ACC112 (cell line): ENCODE results near the gene MAGI2.

Source experiments
- H2AFZ ChIP-seq: fragments of 200-600 bp; sonication (generic); one replicate; pipeline ENCODE4 v1.6.0; 2017; ENCODE audit warnings: antibody characterized with exemption, low read length; ENCODE audit not compliant: unreplicated experiment
- H3K27ac ChIP-seq: fragments of 200-600 bp; sonication (generic); 2 replicates; pipeline ENCODE4 v1.5.1; 2014; ENCODE audit warnings: low read depth, mild to moderate bottlenecking, antibody characterized with exemption, low read length, moderate library complexity
- H3K27me3 ChIP-seq: fragments of 200-600 bp; sonication (generic); 2 replicates; pipeline ENCODE4 v1.6.1; 2014; ENCODE audit warnings: mild to moderate bottlenecking, antibody characterized with exemption, low read length, moderate library complexity, mixed read lengths; ENCODE audit not compliant: insufficient read depth
- H3K36me3 ChIP-seq: fragments of 200-600 bp; sonication (generic); 2 replicates; pipeline ENCODE4 v1.6.1; 2016; ENCODE audit warnings: mild to moderate bottlenecking, antibody characterized with exemption, low read length, moderate library complexity, mixed read lengths; ENCODE audit not compliant: insufficient read depth
- H3K4me1 ChIP-seq: fragments of 200-600 bp; sonication (generic); one replicate; pipeline ENCODE4 v1.6.1; 2016; ENCODE audit warnings: low read length, mixed read lengths; ENCODE audit not compliant: insufficient read depth, unreplicated experiment, control insufficient read depth
- H3K4me3 ChIP-seq: fragments of 200-600 bp; sonication (generic); 2 replicates; pipeline ENCODE4 v1.5.1; 2014; ENCODE audit warnings: mild to moderate bottlenecking, low read depth, low read length
- H3K79me2 ChIP-seq: fragments of 200-600 bp; sonication (generic); one replicate; pipeline ENCODE4 v1.6.0; 2016; ENCODE audit warnings: low read length; ENCODE audit not compliant: control insufficient read depth, unreplicated experiment, insufficient read depth

Gene MAGI2

GRCh38 chr7:79471283-79471682 is 17.8 kb upstream of the MAGI2 start:
- Histone ChIP-seq H3K79me2 (no peaks in the 10 kb centered on the region), H3K36me3 (0 out of 2 replicates have a peak, but pooled peaks cover 5% of the 10 kb centered on the region), H3K27me3 (no peaks in the 10 kb centered on the region), H3K4me1 (no peaks in the 10 kb centered on the region), H3K4me3 (no peak overlapping the region), H2AFZ (no peak overlapping the region), H3K27ac (no peak overlapping the region)

- peaks cover 13% of the 10 kb centered on the region for H3K79me2 ChIP-seq
- H2AFZ ChIP-seq = no peak overlapping the region
- H3K27me3 ChIP-seq = no peaks in the 10 kb centered on the region
- no peak overlapping the region for H3K4me3 ChIP-seq
- peaks cover 18% of the 10 kb centered on the region for H3K4me1 ChIP-seq
- H3K27ac ChIP-seq = no peak overlapping the region
- H3K36me3 ChIP-seq = no peaks in the 10 kb centered on the region; the same call in 1 of the 2 replicates
Observed at GRCh38 chr7:79465551-79465950, 12.1 kb upstream of the MAGI2 start.

- Histone ChIP-seq H3K27me3 (no peaks in the 10 kb centered on the region), H3K79me2 (peaks cover 13% of the 10 kb centered on the region), H3K4me1 (peaks cover 31% of the 10 kb centered on the region), H3K4me3 (no peak overlapping the region), H3K36me3 (no peaks in the 10 kb centered on the region; the same call in 1 of the 2 replicates), H3K27ac (no peak overlapping the region), H2AFZ (no peak overlapping the region)
Observed at GRCh38 chr7:79464051-79464450, 10.6 kb upstream of the MAGI2 start.

- Histone ChIP-seq H2AFZ (no peak overlapping the region), H3K27me3 (no peaks in the 10 kb centered on the region), H3K79me2 (peaks cover 19% of the 10 kb centered on the region), H3K4me1 (peaks cover 34% of the 10 kb centered on the region), H3K27ac (no peak overlapping the region), H3K36me3 (peaks cover 8% of the 10 kb centered on the region), H3K4me3 (no peak overlapping the region)
Observed at GRCh38 chr7:79462390-79462789, 8.9 kb upstream of the MAGI2 start.

GRCh38 chr7:79461660-79462059 is 8.2 kb upstream of the MAGI2 start:
- H3K27ac ChIP-seq = 0 out of 2 replicates have a peak overlapping the region, but pooled peaks have one; percentile 16
- no peak overlapping the region for H3K4me3 ChIP-seq
- H2AFZ ChIP-seq = no peak overlapping the region
- H3K36me3 ChIP-seq = peaks cover 8% of the 10 kb centered on the region
- peaks cover 27% of the 10 kb centered on the region for H3K79me2 ChIP-seq
- peaks cover 34% of the 10 kb centered on the region for H3K4me1 ChIP-seq
- no peaks in the 10 kb centered on the region for H3K27me3 ChIP-seq

- H3K27ac ChIP-seq = peak overlapping the region; percentile 40
- H3K4me3 ChIP-seq = no peak overlapping the region
- H3K36me3 ChIP-seq = peaks cover 8% of the 10 kb centered on the region
- H2AFZ ChIP-seq = no peak overlapping the region
- H3K4me1 ChIP-seq = peaks cover 50% of the 10 kb centered on the region
- no peaks in the 10 kb centered on the region for H3K27me3 ChIP-seq
- H3K79me2 ChIP-seq = peaks cover 45% of the 10 kb centered on the region
Observed at GRCh38 chr7:79459381-79459780, 5.9 kb upstream of the MAGI2 start.

GRCh38 chr7:79458796-79459195 is 5.3 kb upstream of the MAGI2 start:
- no peak overlapping the region for H2AFZ ChIP-seq
- no peak overlapping the region for H3K4me3 ChIP-seq
- H3K36me3 ChIP-seq = peaks cover 8% of the 10 kb centered on the region
- H3K4me1 ChIP-seq = peaks cover 50% of the 10 kb centered on the region
- peaks cover 42% of the 10 kb centered on the region for H3K79me2 ChIP-seq
- H3K27me3 ChIP-seq = no peaks in the 10 kb centered on the region
- peak overlapping the region; percentile 40 for H3K27ac ChIP-seq

- peak overlapping the region; percentile 80 for H3K4me3 ChIP-seq
- peaks cover 8% of the 10 kb centered on the region; the same call in 1 of the 2 replicates for H3K36me3 ChIP-seq
- H3K27ac ChIP-seq = no peak overlapping the region
- no peaks in the 10 kb centered on the region for H3K27me3 ChIP-seq
- peaks cover 50% of the 10 kb centered on the region for H3K79me2 ChIP-seq
- no peak overlapping the region for H2AFZ ChIP-seq
- H3K4me1 ChIP-seq = peaks cover 38% of the 10 kb centered on the region
Observed at GRCh38 chr7:79455173-79455790, 1.8 kb upstream of the MAGI2 start.

GRCh38 chr7:79454361-79454960 is 994 bp upstream of the MAGI2 start:
- Histone ChIP-seq H2AFZ (peak overlapping the region; percentile 98), H3K4me3 (peak overlapping the region; percentile 80), H3K79me2 (peaks cover 50% of the 10 kb centered on the region), H3K4me1 (peaks cover 31% of the 10 kb centered on the region), H3K27ac (peak overlapping the region; percentile 73), H3K36me3 (peaks cover 8% of the 10 kb centered on the region; the same call in 1 of the 2 replicates), H3K27me3 (no peaks in the 10 kb centered on the region)

GRCh38 chr7:79453266-79453557 is 255 bp downstream of the MAGI2 start:
- Histone ChIP-seq H2AFZ (peak overlapping the region; percentile 98), H3K27me3 (no peaks in the 10 kb centered on the region), H3K36me3 (peaks cover 6% of the 10 kb centered on the region; the same call in 1 of the 2 replicates), H3K79me2 (peaks cover 50% of the 10 kb centered on the region), H3K27ac (peak overlapping the region; percentile 73), H3K4me3 (peak overlapping the region; percentile 80), H3K4me1 (peaks cover 36% of the 10 kb centered on the region)
